ENCODE results near the gene RIMS1. TPM values are rescaled to one million over a fixed set of nuclear protein-coding genes. Genes with fewer than 3 reads are reported as not detected.
A peak's percentile ranks its signal among the peaks of the same experiment; 100 is the strongest.

Gene RIMS1
- total and polyA plus RNA-seq, 2 of the 13 experiments (the other 11 are each of a cell fraction or from before 2014, with no cell fraction given): not detected

- TF ChIP-seq JUND (CRISPR knock-in tag; IDR thresholded peaks at IDR 0.05) (no peak), EP300 (IDR thresholded peaks at IDR 0.05; ENCODE audit: low read depth in 2 of 2, low read length in 2 of 2) (no peak), EP300 (CRISPR knock-in tag; IDR thresholded peaks at IDR 0.05; ENCODE audit: borderline replicate concordance) (no peak)
Observed at GRCh38 chr6:72267470-72267869, 381.1 kb downstream of the RIMS1 start (continued).

- intact Hi-C loops (cut with micrococcal nuclease; ENCODE audit: unreplicated experiment): no loop called here
Observed at GRCh38 chr6:72271531-72271930, 385.2 kb downstream of the RIMS1 start.

More at GRCh38 chr6:72271531-72271930, 385.2 kb downstream of the RIMS1 start:
- BruUV-seq (replicated peaks): no TSS peak
- ATAC-seq (no peak), DNase-seq (ENCODE audit: low spot score) (no peak), FAIRE-seq (no peak)
- Histone ChIP-seq H2AFZ (ENCODE audit: low read length) (no peak overlapping the region), H3K36me3 (replicated peaks in 1 of 2; ENCODE audit: control insufficient read depth in 1 of 2, insufficient read depth in 2 of 2, low read length in 2 of 2) (no peaks in the 10 kb centered on the region), H3K27me3 (ENCODE audit: control insufficient read depth in 1 of 2, insufficient read depth in 2 of 2, low read length in 2 of 2) (no peaks in the 10 kb centered on the region), H3K27ac (ENCODE audit: extremely low read length, insufficient read depth, low read length) (no peak overlapping the region), H3K9ac (ENCODE audit: insufficient read depth, low read depth, low read length) (no peak overlapping the region), H3K9me3 (ENCODE audit: low read length) (no peaks in the 10 kb centered on the region), H4K20me1 (ENCODE audit: insufficient read depth, low read length) (no peaks in the 10 kb centered on the region), H3K4me2 (ENCODE audit: low read depth, low read length) (no peak overlapping the region), H3K4me1 (ENCODE audit: insufficient read depth, low read length) (no peaks in the 10 kb centered on the region), H3K79me2 (ENCODE audit: insufficient read depth, low read length) (no peaks in the 10 kb centered on the region), H3K4me3 (replicated peaks in 1 of 3; ENCODE audit: insufficient read depth in 1 of 3, low read depth in 2 of 3, low read length in 3 of 3) (no peak overlapping the region)
- ChIA-PET CTCF (ENCODE audit: low intra/inter-chr PET ratio, low total read pairs) (no interaction called here), POLR2A (no interaction called here)
- TF ChIP-seq, protein P1, sequence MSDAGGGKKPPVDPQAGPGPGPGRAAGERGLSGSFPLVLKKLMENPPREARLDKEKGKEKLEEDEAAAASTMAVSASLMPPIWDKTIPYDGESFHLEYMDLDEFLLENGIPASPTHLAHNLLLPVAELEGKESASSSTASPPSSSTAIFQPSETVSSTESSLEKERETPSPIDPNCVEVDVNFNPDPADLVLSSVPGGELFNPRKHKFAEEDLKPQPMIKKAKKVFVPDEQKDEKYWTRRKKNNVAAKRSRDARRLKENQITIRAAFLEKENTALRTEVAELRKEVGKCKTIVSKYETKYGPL (CRISPR knock-in tag; IDR thresholded peaks at IDR 0.05): no peak
- TF ChIP-seq NCOR1 (IDR thresholded peaks at IDR 0.05; ENCODE audit: borderline replicate concordance, low read length) (no peak), FOXA1 (IDR thresholded peaks at IDR 0.05) (peak; percentile 40; the same call in 1 of the 2 replicates), FOXA1 (CRISPR knock-in tag; IDR thresholded peaks at IDR 0.05) (no peak), TBL1XR1 (IDR thresholded peaks at IDR 0.05; ENCODE audit: borderline replicate concordance, low read length, partially characterized antibody) (no peak), HMGXB3 (CRISPR knock-in tag; IDR thresholded peaks at IDR 0.05; ENCODE audit: borderline replicate concordance) (no peak), KLF16 (CRISPR knock-in tag; IDR thresholded peaks at IDR 0.05) (no peak)
- TF ChIP-seq, protein P2, sequence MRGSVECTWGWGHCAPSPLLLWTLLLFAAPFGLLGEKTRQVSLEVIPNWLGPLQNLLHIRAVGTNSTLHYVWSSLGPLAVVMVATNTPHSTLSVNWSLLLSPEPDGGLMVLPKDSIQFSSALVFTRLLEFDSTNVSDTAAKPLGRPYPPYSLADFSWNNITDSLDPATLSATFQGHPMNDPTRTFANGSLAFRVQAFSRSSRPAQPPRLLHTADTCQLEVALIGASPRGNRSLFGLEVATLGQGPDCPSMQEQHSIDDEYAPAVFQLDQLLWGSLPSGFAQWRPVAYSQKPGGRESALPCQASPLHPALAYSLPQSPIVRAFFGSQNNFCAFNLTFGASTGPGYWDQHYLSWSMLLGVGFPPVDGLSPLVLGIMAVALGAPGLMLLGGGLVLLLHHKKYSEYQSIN (CRISPR knock-in tag; IDR thresholded peaks at IDR 0.05; ENCODE audit: borderline replicate concordance): no peak
- WGBS (ENCODE audit: low lambda C conversion rate): 0% methylated on average over 1 of the region's 1 CpG
- in situ Hi-C loops (cut with HindIII; ENCODE audit: extremely low pct_ligation_motif_present, low pct_unique_long_range_greater_than_20kb): no loop called here

Data from HepG2 (cell line).